SK-N-SH treated with all-trans-retinoic acid at 6 μM for 48 hours (cell line): ENCODE data around the gene BTBD16.
A peak's percentile ranks its signal among the peaks of the same experiment; 100 is the strongest.

Experiments
- ATAC-seq: fragments of 200-7000 bp; cut with Tn5 transposase; 3 replicates; pipeline ENCODE4 v1.9.1; 2020; ENCODE audit warnings: mild to moderate bottlenecking, moderate library complexity
- ARNTL ChIP-seq: fragments of 450-650 bp; formaldehyde crosslinking; IDR thresholded peaks from 2 replicates; pipeline ENCODE4 v1.5.0; 2020; ENCODE audit warnings: low read depth, mild to moderate bottlenecking, moderate library complexity, borderline replicate concordance
- BACH2 ChIP-seq: fragments of 250-450 bp; sonication (Bioruptor Pico); IDR thresholded peaks from 2 replicates; pipeline ENCODE4 v1.9.0; 2021; ENCODE audit warnings: mild to moderate bottlenecking, borderline replicate concordance
- CREB5 ChIP-seq: fragments of 250-450 bp; sonication (Bioruptor Pico); IDR thresholded peaks from 2 replicates; pipeline ENCODE4 v1.5.1; 2020; ENCODE audit warnings: low read depth, mild to moderate bottlenecking, moderate library complexity
- CSDC2 ChIP-seq: fragments of 250-450 bp; sonication (Bioruptor Pico); IDR thresholded peaks from 2 replicates; pipeline ENCODE4 v1.5.0; 2020; ENCODE audit warnings: mild to moderate bottlenecking, moderate library complexity
- CSRNP3 ChIP-seq: fragments of 250-450 bp; sonication (Bioruptor Pico); IDR thresholded peaks from 2 replicates; pipeline ENCODE4 v1.5.1; 2021; ENCODE audit warnings: mild to moderate bottlenecking, moderate library complexity
- ESRRG ChIP-seq: fragments of 250-450 bp; sonication (Bioruptor Pico); IDR thresholded peaks from 2 replicates; pipeline ENCODE4 v1.6.1; 2021; ENCODE audit warnings: mild to moderate bottlenecking
- GLIS3 ChIP-seq: fragments of 250-450 bp; sonication (Bioruptor Pico); IDR thresholded peaks from 2 replicates; pipeline ENCODE4 v1.5.0; 2020; ENCODE audit warnings: mild to moderate bottlenecking, moderate library complexity
- OSR1 ChIP-seq: fragments of 250-450 bp; sonication (Bioruptor Pico); IDR thresholded peaks from 2 replicates; pipeline ENCODE4 v1.8.0; 2022; ENCODE audit warnings: moderate library complexity, mild to moderate bottlenecking, inconsistent platforms
- PATZ1 ChIP-seq: fragments of 250-450 bp; sonication (Bioruptor Pico); IDR thresholded peaks from 2 replicates; pipeline ENCODE4 v1.8.0; 2020; ENCODE audit warnings: mild to moderate bottlenecking, moderate library complexity, borderline replicate concordance
- POU6F1 ChIP-seq: fragments of 250-450 bp; sonication (Bioruptor Pico); IDR thresholded peaks from 2 replicates; pipeline ENCODE4 v1.8.0; 2021; ENCODE audit warnings: low read depth, mild to moderate bottlenecking, moderate library complexity, borderline replicate concordance
- PPARA ChIP-seq: fragments of 250-450 bp; sonication (Bioruptor Pico); IDR thresholded peaks from 2 replicates; pipeline ENCODE4 v1.5.0; 2020; ENCODE audit warnings: mild to moderate bottlenecking, borderline replicate concordance
- TCF4 ChIP-seq: fragments of 250-450 bp; sonication (Bioruptor Pico); IDR thresholded peaks from 2 replicates; pipeline ENCODE4 v1.8.0; 2021; ENCODE audit warnings: mild to moderate bottlenecking, moderate library complexity, borderline replicate concordance
- TOX ChIP-seq: fragments of 250-450 bp; sonication (Bioruptor Pico); IDR thresholded peaks from 2 replicates; pipeline ENCODE4 v1.8.0; 2021; ENCODE audit warnings: mild to moderate bottlenecking, moderate library complexity, borderline replicate concordance
- TSHZ2 ChIP-seq: fragments of 250-450 bp; sonication (Bioruptor Pico); IDR thresholded peaks from 2 replicates; pipeline ENCODE4 v1.5.0; 2020; ENCODE audit warnings: mild to moderate bottlenecking, moderate library complexity
- ZC3H10 ChIP-seq: fragments of 250-450 bp; sonication (Bioruptor Pico); IDR thresholded peaks from 2 replicates; pipeline ENCODE4 v1.5.1; 2021; ENCODE audit warnings: mild to moderate bottlenecking, moderate library complexity
- ZNF565 ChIP-seq: fragments of 450-650 bp; formaldehyde crosslinking; conservative IDR thresholded peaks from 2 replicates; pipeline ENCODE4 v1.5.0; 2020; ENCODE audit warnings: low read depth, mild to moderate bottlenecking, moderate library complexity
- ZNF70 ChIP-seq: fragments of 450-650 bp; formaldehyde crosslinking; IDR thresholded peaks from 2 replicates; pipeline ENCODE4 v1.5.0; 2020; ENCODE audit warnings: mild to moderate bottlenecking, moderate library complexity
- ZNF8 ChIP-seq: fragments of 450-650 bp; formaldehyde crosslinking; IDR thresholded peaks from 2 replicates; pipeline ENCODE4 v1.5.0; 2020; ENCODE audit warnings: mild to moderate bottlenecking, moderate library complexity

Gene BTBD16

GRCh38 chr10:122258136-122259074, 12.7 kb upstream of the BTBD16 start:
- ATAC-seq = peak; percentile 48
- TF ChIP-seq ZC3H10 (no peak), GLIS3 (CRISPR knock-in tag) (no peak), ESRRG (CRISPR knock-in tag) (no peak), CSDC2 (CRISPR knock-in tag) (no peak), BACH2 (CRISPR knock-in tag) (no peak), OSR1 (no peak), POU6F1 (CRISPR knock-in tag) (no peak), TCF4 (CRISPR knock-in tag) (no peak), PPARA (CRISPR knock-in tag) (no peak), ZNF565 (CRISPR knock-in tag) (no peak), TOX (no peak), CSRNP3 (no peak), ARNTL (no peak), TSHZ2 (CRISPR knock-in tag) (no peak), PATZ1 (no peak), ZNF8 (CRISPR knock-in tag) (no peak)
- TF ChIP-seq, all 23 proteins: peak for 0

- TF ChIP-seq TCF4 (CRISPR knock-in tag) = no peak
- no peak for TF ChIP-seq GLIS3 (CRISPR knock-in tag)
- TF ChIP-seq OSR1 = no peak
- no peak for TF ChIP-seq CSRNP3
- no peak for TF ChIP-seq ZNF70 (CRISPR knock-in tag)
- no peak for TF ChIP-seq CSDC2 (CRISPR knock-in tag)
- TF ChIP-seq PATZ1 = no peak
- peak; percentile 18; the same call in 1 of the 3 replicates for ATAC-seq
Observed at GRCh38 chr10:122259075-122259466, 12.0 kb upstream of the BTBD16 start.

- no peak for ATAC-seq
- TF ChIP-seq TSHZ2 (CRISPR knock-in tag) (no peak), ESRRG (CRISPR knock-in tag) (no peak), CREB5 (no peak), PATZ1 (no peak)
Observed at GRCh38 chr10:122261584-122261983, 9.5 kb upstream of the BTBD16 start.
